ENCODE data around the gene PAAF1.

PAAF1 gene

GRCh38 chr11:73958521-73959141 lies 81.8 kb downstream of the PAAF1 start:
- no CpG with 5 or more reads among the region's 18 CpGs for WGBS (ENCODE audit: extremely low coverage, insufficient coverage, insufficient read length)
- no peak overlapping the region for H2BK120ac ChIP-seq (ENCODE audit: insufficient read depth, low read length, poor library complexity)
- no peak overlapping the region for H3K23ac ChIP-seq (ENCODE audit: low read length)
- no peak overlapping the region for H3K27ac ChIP-seq (ENCODE audit: low read depth, low read length)
- peaks cover 0 to 3% of the 10 kb centered on the region in 2 experiments for H3K4me1 ChIP-seq (ENCODE audit: control insufficient read depth in 1 of 2, insufficient read depth in 2 of 2, low read length in 2 of 2)
- no peak overlapping the region for H3K4me3 ChIP-seq (ENCODE audit: low read depth, low read length)
- H4K12ac ChIP-seq (ENCODE audit: low read depth, low read length), result no peak overlapping the region
- H2BK12ac ChIP-seq (ENCODE audit: low read length), result no peak overlapping the region
- no peak overlapping the region for H3K14ac ChIP-seq (ENCODE audit: low read length)
- no peak overlapping the region for H2AK5ac ChIP-seq (ENCODE audit: low read length)
- no peaks in the 10 kb centered on the region for H3K79me2 ChIP-seq (ENCODE audit: control insufficient read depth, insufficient read depth, low read length, poor library complexity)
- no peak for DNase-seq
- no peak overlapping the region for H2AFZ ChIP-seq (ENCODE audit: insufficient read depth, low read length, poor library complexity)
- H3K4me2 ChIP-seq (ENCODE audit: low read length), result no peak overlapping the region
- no peaks in the 10 kb centered on the region for H3K79me1 ChIP-seq (ENCODE audit: low read length)
- no peaks in the 10 kb centered on the region for H3K27me3 ChIP-seq (ENCODE audit: insufficient read depth, low read length)
- peaks cover 2% of the 10 kb centered on the region in 2 experiments for H3K36me3 ChIP-seq (ENCODE audit: control insufficient read depth in 1 of 2, insufficient read depth in 2 of 2, low read length in 2 of 2)
- H2BK5ac ChIP-seq (ENCODE audit: low read depth, low read length, poor library complexity), result no peak overlapping the region
- H3K18ac ChIP-seq (ENCODE audit: low read length), result no peak overlapping the region
- H3K4ac ChIP-seq (ENCODE audit: low read depth, low read length), result no peak overlapping the region
- no peaks in the 10 kb centered on the region for H3K9me3 ChIP-seq (ENCODE audit: insufficient read depth, low read depth, low read length)
- H3K9ac ChIP-seq (ENCODE audit: low read length), result no peak overlapping the region
- no peak overlapping the region for H4K8ac ChIP-seq (ENCODE audit: low read depth, low read length)
- no peak overlapping the region for H4K91ac ChIP-seq (ENCODE audit: low read depth, low read length)

GRCh38 chr11:73961321-73961720 lies 84.5 kb downstream of the PAAF1 start:
- H3K23ac ChIP-seq (ENCODE audit: low read length), result no peak overlapping the region
- H2BK120ac ChIP-seq (ENCODE audit: insufficient read depth, low read length, poor library complexity), result no peak overlapping the region
- no peaks in the 10 kb centered on the region for H3K9me3 ChIP-seq (ENCODE audit: insufficient read depth, low read depth, low read length)
- no peak overlapping the region for H3K14ac ChIP-seq (ENCODE audit: low read length)
- H4K91ac ChIP-seq (ENCODE audit: low read depth, low read length), result no peak overlapping the region
- peaks cover 0 to under 1% of the 10 kb centered on the region in 2 experiments for H3K4me1 ChIP-seq (ENCODE audit: control insufficient read depth in 1 of 2, insufficient read depth in 2 of 2, low read length in 2 of 2)
- DNase-seq, result peak; percentile 49 to 79
- H3K4me3 ChIP-seq (ENCODE audit: low read depth, low read length), result no peak overlapping the region
- H2AFZ ChIP-seq (ENCODE audit: insufficient read depth, low read length, poor library complexity), result no peak overlapping the region
- H3K9ac ChIP-seq (ENCODE audit: low read length), result no peak overlapping the region
- H3K18ac ChIP-seq (ENCODE audit: low read length), result no peak overlapping the region
- no peaks in the 10 kb centered on the region for H3K79me2 ChIP-seq (ENCODE audit: control insufficient read depth, insufficient read depth, low read length, poor library complexity)
- H3K27me3 ChIP-seq (ENCODE audit: insufficient read depth, low read length), result no peaks in the 10 kb centered on the region
- H2BK12ac ChIP-seq (ENCODE audit: low read length), result no peak overlapping the region
- H3K79me1 ChIP-seq (ENCODE audit: low read length), result no peaks in the 10 kb centered on the region
- H3K27ac ChIP-seq (ENCODE audit: low read depth, low read length), result no peak overlapping the region
- no peak overlapping the region for H4K12ac ChIP-seq (ENCODE audit: low read depth, low read length)
- H2AK5ac ChIP-seq (ENCODE audit: low read length), result no peak overlapping the region
- H3K4me2 ChIP-seq (ENCODE audit: low read length), result no peak overlapping the region
- peaks cover 0 to 2% of the 10 kb centered on the region in 2 experiments for H3K36me3 ChIP-seq (ENCODE audit: control insufficient read depth in 1 of 2, insufficient read depth in 2 of 2, low read length in 2 of 2)
- no CpG with 5 or more reads among the region's 4 CpGs for WGBS (ENCODE audit: extremely low coverage, insufficient coverage, insufficient read length)
- H3K4ac ChIP-seq (ENCODE audit: low read depth, low read length), result no peak overlapping the region
- H4K8ac ChIP-seq (ENCODE audit: low read depth, low read length), result no peak overlapping the region
- no peak overlapping the region for H2BK5ac ChIP-seq (ENCODE audit: low read depth, low read length, poor library complexity)

DNA sequence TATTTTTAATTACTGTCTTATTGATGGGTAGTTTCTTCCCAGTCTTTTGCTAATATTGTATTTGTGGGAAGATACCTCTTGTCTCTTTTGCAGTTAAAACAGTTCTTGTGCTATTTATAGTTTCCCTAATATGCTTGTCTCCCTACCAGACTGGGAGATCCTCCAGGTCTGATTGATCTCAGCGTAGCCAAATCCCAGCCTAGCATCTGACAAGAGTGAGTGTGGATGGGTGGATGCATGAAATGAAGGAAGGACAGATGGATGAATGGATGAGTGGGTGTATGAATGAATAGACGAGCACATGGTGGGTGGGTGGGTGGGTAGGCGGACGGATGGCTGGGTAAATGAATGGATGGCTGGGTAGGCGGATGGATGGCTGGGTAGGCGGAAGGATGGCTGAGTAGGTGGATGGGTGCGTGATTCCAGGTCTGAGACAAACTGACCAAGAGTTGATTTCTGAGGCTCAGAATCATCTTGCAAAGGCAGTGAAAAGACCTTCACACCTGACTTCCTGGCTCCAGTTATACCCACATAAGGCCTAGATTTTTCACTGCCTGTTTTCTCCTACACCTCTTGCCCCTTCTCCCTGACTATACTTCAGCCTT lies 85.4 kb downstream of the PAAF1 start:
- Histone ChIP-seq H3K4me1 (ENCODE audit: control insufficient read depth in 1 of 2, insufficient read depth in 2 of 2, low read length in 2 of 2) (no peaks in the 10 kb centered on the region), H2AFZ (ENCODE audit: insufficient read depth, low read length, poor library complexity) (no peak overlapping the region), H2BK120ac (ENCODE audit: insufficient read depth, low read length, poor library complexity) (no peak overlapping the region), H3K27ac (ENCODE audit: low read depth, low read length) (no peak overlapping the region), H2BK12ac (ENCODE audit: low read length) (no peak overlapping the region), H4K91ac (ENCODE audit: low read depth, low read length) (no peak overlapping the region), H3K14ac (ENCODE audit: low read length) (no peak overlapping the region), H3K9ac (ENCODE audit: low read length) (no peak overlapping the region), H3K4me2 (ENCODE audit: low read length) (no peak overlapping the region), H3K27me3 (ENCODE audit: insufficient read depth, low read length) (no peaks in the 10 kb centered on the region), H4K8ac (ENCODE audit: low read depth, low read length) (no peak overlapping the region), H3K4ac (ENCODE audit: low read depth, low read length) (no peak overlapping the region), H3K79me2 (ENCODE audit: control insufficient read depth, insufficient read depth, low read length, poor library complexity) (no peaks in the 10 kb centered on the region), H3K36me3 (ENCODE audit: control insufficient read depth in 1 of 2, insufficient read depth in 2 of 2, low read length in 2 of 2) (peaks cover 0 to 2% of the 10 kb centered on the region in 2 experiments), H3K4me3 (ENCODE audit: low read depth, low read length) (no peak overlapping the region), H3K9me3 (ENCODE audit: insufficient read depth, low read depth, low read length) (no peaks in the 10 kb centered on the region), H4K12ac (ENCODE audit: low read depth, low read length) (no peak overlapping the region), H2BK5ac (ENCODE audit: low read depth, low read length, poor library complexity) (no peak overlapping the region), H3K79me1 (ENCODE audit: low read length) (no peaks in the 10 kb centered on the region), H3K23ac (ENCODE audit: low read length) (no peak overlapping the region), H3K18ac (ENCODE audit: low read length) (no peak overlapping the region), H2AK5ac (ENCODE audit: low read length) (no peak overlapping the region)
- WGBS (ENCODE audit: extremely low coverage, insufficient coverage, insufficient read length), result no CpG with 5 or more reads among the region's 7 CpGs
- DNase-seq, result no peak

GRCh38 chr11:73963861-73964260 lies 87.1 kb downstream of the PAAF1 start:
- H3K23ac ChIP-seq (ENCODE audit: low read length), result no peak overlapping the region
- H3K4ac ChIP-seq (ENCODE audit: low read depth, low read length), result no peak overlapping the region
- H3K4me1 ChIP-seq (ENCODE audit: control insufficient read depth in 1 of 2, insufficient read depth in 2 of 2, low read length in 2 of 2), result no peaks in the 10 kb centered on the region
- H2BK5ac ChIP-seq (ENCODE audit: low read depth, low read length, poor library complexity), result no peak overlapping the region
- H3K79me2 ChIP-seq (ENCODE audit: control insufficient read depth, insufficient read depth, low read length, poor library complexity), result no peaks in the 10 kb centered on the region
- H2AFZ ChIP-seq (ENCODE audit: insufficient read depth, low read length, poor library complexity), result no peak overlapping the region
- peaks cover 0 to 2% of the 10 kb centered on the region in 2 experiments for H3K36me3 ChIP-seq (ENCODE audit: control insufficient read depth in 1 of 2, insufficient read depth in 2 of 2, low read length in 2 of 2)
- H2BK120ac ChIP-seq (ENCODE audit: insufficient read depth, low read length, poor library complexity), result no peak overlapping the region
- H3K9ac ChIP-seq (ENCODE audit: low read length), result no peak overlapping the region
- H4K12ac ChIP-seq (ENCODE audit: low read depth, low read length), result no peak overlapping the region
- WGBS (ENCODE audit: extremely low coverage, insufficient coverage, insufficient read length), result no CpG with 5 or more reads among the region's 8 CpGs
- no peaks in the 10 kb centered on the region for H3K79me1 ChIP-seq (ENCODE audit: low read length)
- no peak overlapping the region for H2AK5ac ChIP-seq (ENCODE audit: low read length)
- no peak overlapping the region for H3K14ac ChIP-seq (ENCODE audit: low read length)
- H4K91ac ChIP-seq (ENCODE audit: low read depth, low read length), result no peak overlapping the region
- no peak overlapping the region for H4K8ac ChIP-seq (ENCODE audit: low read depth, low read length)
- H2BK12ac ChIP-seq (ENCODE audit: low read length), result no peak overlapping the region
- H3K27me3 ChIP-seq (ENCODE audit: insufficient read depth, low read length), result no peaks in the 10 kb centered on the region
- no peaks in the 10 kb centered on the region for H3K9me3 ChIP-seq (ENCODE audit: insufficient read depth, low read depth, low read length)
- H3K27ac ChIP-seq (ENCODE audit: low read depth, low read length), result no peak overlapping the region
- H3K18ac ChIP-seq (ENCODE audit: low read length), result no peak overlapping the region
- DNase-seq, result no peak
- H3K4me3 ChIP-seq (ENCODE audit: low read depth, low read length), result no peak overlapping the region
- H3K4me2 ChIP-seq (ENCODE audit: low read length), result no peak overlapping the region
